B cell (primary cell): ENCODE results near the gene TMEM151A. TPM values are rescaled to one million over a fixed set of nuclear protein-coding genes. Genes with fewer than 3 reads are reported as not detected.
A peak's percentile ranks its signal among the peaks of the same experiment; 100 is the strongest.

ENCODE experiments used
- ATAC-seq: fragments of 200-7000 bp; cut with Tn5 transposase; one replicate; pipeline ENCODE4 v1.10.0; 2021; ENCODE audit warnings: low read depth, mild to moderate bottlenecking, moderate number of reproducible peaks, moderate library complexity
- CTCF ChIA-PET: fragments of 350-600 bp; sonication (Branson Sonifier 250); formaldehyde crosslinking; loops from one replicate; lab custom pipeline; 2021; ENCODE audit warnings: antibody characterized with exemption, inconsistent platforms; lab: Charles Lee
- POLR2A ChIA-PET: fragments of 350-600 bp; sonication (Branson Sonifier 250); formaldehyde crosslinking; loops from one replicate; lab custom pipeline; 2021; ENCODE audit warnings: antibody characterized with exemption; lab: Charles Lee
- DNase-seq: peaks from one replicate; pipeline ENCODE4 v3.0.0; 2013
- H2AFZ ChIP-seq: 2 replicates; pipeline ENCODE4 v1.6.1; 2012; ENCODE audit warnings: mild to moderate bottlenecking, low read depth, low read length; ENCODE audit not compliant: insufficient read depth, poor library complexity, severe bottlenecking
- H3K27ac ChIP-seq, 2 donors: 1 replicate in 1 of 2; 2 replicates in 1 of 2; pipeline ENCODE4 v1.5.1; 2012 to 2013; ENCODE audit warnings: low read length in 2 of 2, mild to moderate bottlenecking in 2 of 2, moderate library complexity in 1 of 2
- H3K27me3 ChIP-seq, 4 experiments: fragments of 200-600 bp in 1 of 4; sonication (generic) in 1 of 4; replicated peaks in 1 of 4; 1 replicate in 2 of 4; 2 replicates in 2 of 4; pipeline versions ENCODE4 v1.6.1 to v1.7.0; 2013 to 2016; ENCODE audit warnings: low read length in 3 of 4, mild to moderate bottlenecking in 2 of 4, mixed read lengths in 1 of 4, moderate library complexity in 1 of 4; ENCODE audit not compliant: insufficient read depth in 4 of 4, control insufficient read depth in 3 of 4; ENCODE audit errors: control extremely low read depth in 1 of 4
- H3K36me3 ChIP-seq, 2 experiments: replicated peaks in 1 of 2; 1 replicate in 1 of 2; 2 replicates in 1 of 2; pipeline versions ENCODE4 v1.6.1 to v1.7.1; 2013; ENCODE audit warnings: low read length in 1 of 2; ENCODE audit not compliant: insufficient read depth in 2 of 2, control insufficient read depth in 1 of 2; ENCODE audit errors: control extremely low read depth in 1 of 2, extremely low read depth in 1 of 2
- H3K4me1 ChIP-seq, 2 donors: fragments of 200-600 bp in 1 of 2; sonication (generic) in 1 of 2; 1 replicate in 1 of 2; 2 replicates in 1 of 2; pipeline versions ENCODE4 v1.5.1 to v1.6.1; 2013 to 2017; ENCODE audit warnings: low read length in 2 of 2; ENCODE audit not compliant: control insufficient read depth in 2 of 2, insufficient read depth in 2 of 2
- H3K4me2 ChIP-seq: replicated peaks from 2 replicates; pipeline ENCODE3; 2012; ENCODE audit warnings: mild to moderate bottlenecking, low read depth, low read length; ENCODE audit not compliant: poor library complexity, severe bottlenecking
- H3K4me3 ChIP-seq, 5 experiments: fragments of 200-600 bp in 1 of 5; sonication (generic) in 1 of 5; 1 replicate in 3 of 5; 2 replicates in 2 of 5; pipeline versions ENCODE4 v1.5.1 to v1.7.0; 2011 to 2016; ENCODE audit warnings: low read length in 4 of 5, mild to moderate bottlenecking in 4 of 5, low read depth in 2 of 5, control low read depth in 1 of 5, moderate library complexity in 1 of 5; ENCODE audit not compliant: insufficient read depth in 1 of 5; ENCODE audit errors: control extremely low read depth in 1 of 5, extremely low read depth in 1 of 5
- H3K79me2 ChIP-seq: fragments of 200-600 bp; sonication (generic); one replicate; pipeline ENCODE4 v1.6.0; 2016; ENCODE audit warnings: low read length; ENCODE audit not compliant: control insufficient read depth, insufficient read depth
- H3K9ac ChIP-seq: fragments of 200-600 bp; sonication (generic); 2 replicates; pipeline ENCODE4 v1.6.1; 2017; ENCODE audit warnings: mild to moderate bottlenecking, low read length, moderate library complexity
- H3K9me3 ChIP-seq, 3 donors: one replicate each; pipeline versions ENCODE4 v1.6.1 to v1.7.1; 2013; ENCODE audit warnings: low read length in 2 of 3; ENCODE audit not compliant: control insufficient read depth in 2 of 3, insufficient read depth in 1 of 3; ENCODE audit errors: control extremely low read depth in 1 of 3
- H4K20me1 ChIP-seq: 2 replicates; pipeline ENCODE4 v1.6.0; 2012; ENCODE audit warnings: mild to moderate bottlenecking, low read length; ENCODE audit not compliant: insufficient read depth, control insufficient read depth, poor library complexity, severe bottlenecking
- H3K27ac Mint-ChIP-seq: one replicate; pipeline ENCODE4 v1.8.0; 2021; ENCODE audit warnings: mixed read lengths
- H3K27me3 Mint-ChIP-seq: one replicate; pipeline ENCODE4 v1.8.0; 2021; ENCODE audit warnings: mixed read lengths
- H3K4me1 Mint-ChIP-seq: one replicate; pipeline ENCODE4 v1.8.0; 2021; ENCODE audit warnings: mixed read lengths
- H3K4me3 Mint-ChIP-seq: one replicate; pipeline ENCODE4 v1.8.0; 2021; ENCODE audit warnings: mixed read lengths
- H3K9me3 Mint-ChIP-seq: one replicate; pipeline ENCODE4 v1.8.0; 2022; ENCODE audit warnings: mixed read lengths; ENCODE audit not compliant: insufficient read depth
- CTCF ChIP-seq: fragments of 200-600 bp; IDR thresholded peaks from one replicate; pipeline ENCODE4 v1.8.0; 2022; ENCODE audit warnings: antibody characterized with exemption, mild to moderate bottlenecking
- EZH2 ChIP-seq: IDR thresholded peaks from 2 replicates; pipeline ENCODE4 v1.6.1; 2012; ENCODE audit warnings: borderline replicate concordance, low read depth, mild to moderate bottlenecking, moderate library complexity, low read length; ENCODE audit not compliant: insufficient read depth, poor library complexity, severe bottlenecking
- WGBS: methylation state at CpG from one replicate; pipeline ENCODE4 v1.1.5; 2013; ENCODE audit warnings: missing lambda C conversion rate; ENCODE audit not compliant: insufficient coverage; 5-methylcytosine and 5-hydroxymethylcytosine counted together
- intact Hi-C: fragments of 100-400 bp; cut with micrococcal nuclease; formaldehyde crosslinking; loops from one replicate; pipeline ENCODE4 v1.10.0; 2022
- polyA plus RNA-seq: library from polyadenylated mRNA; depleted of rRNA; stranded (reverse); fragments of >200 nt; gene quantifications from 2 replicates; pipeline ENCODE4 v1.2.3, GENCODE V29; 2012
- total RNA-seq, 2 donors: library from RNA; stranded (reverse); fragments of 120-200 nt in 1 of 2; gene quantifications; 1 replicate in 1 of 2; 2 replicates in 1 of 2; pipeline versions ENCODE4 v1.2.3 to v1.2.4, GENCODE V29; 2013 to 2022

TMEM151A gene
- total and polyA plus RNA-seq, 2 donors (not counting 1 experiment from before 2014, with no cell fraction given), result 0.17 to 1.1 TPM

GRCh38 chr11:66280428-66280827, 11.3 kb upstream of the TMEM151A start:
- Mint-ChIP-seq H3K4me3 (no peak overlapping the region), H3K9me3 (no peaks in the 10 kb centered on the region), H3K27ac (no peak overlapping the region), H3K4me1 (peaks cover 37% of the 10 kb centered on the region), H3K27me3 (peaks cover 3% of the 10 kb centered on the region)
- Histone ChIP-seq H3K4me3 (no peak overlapping the region), H3K4me2 (no peak overlapping the region), H3K36me3 (peaks cover 0 to 20% of the 10 kb centered on the region in 2 experiments), H3K4me1 (peaks cover 27 to 33% of the 10 kb centered on the region in 2 donors), H3K9me3 (no peaks in the 10 kb centered on the region), H4K20me1 (peaks cover 29% of the 10 kb centered on the region), H2AFZ (no peak overlapping the region), H3K9ac (no peak overlapping the region), H3K27ac (no peak overlapping the region), H3K27me3 (peaks cover 0 to 16% (median 3%) of the 10 kb centered on the region in 4 experiments), H3K79me2 (peaks cover 11% of the 10 kb centered on the region)
- ChIA-PET POLR2A (interaction anchor here (0.6 to 1.1 kb wide), 3 partner anchors 11 to 72 kb away, joined by 3 to 4 read pairs (median 4); no protein-coding TSS in a partner anchor), CTCF (interaction anchor here (1.0 to 4.1 kb wide), 4 partner anchors 8 to 58 kb away, joined by 3 to 33 read pairs (median 4); partner anchors contain the start of gene YIF1A)
- no peak for ATAC-seq
- intact Hi-C loops, result no loop called here
- TF ChIP-seq CTCF, result no peak
- TF ChIP-seq EZH2, result no peak
- 94% methylated on average over 10 of the region's 14 CpGs for WGBS
- DNase-seq, result no peak

DNA sequence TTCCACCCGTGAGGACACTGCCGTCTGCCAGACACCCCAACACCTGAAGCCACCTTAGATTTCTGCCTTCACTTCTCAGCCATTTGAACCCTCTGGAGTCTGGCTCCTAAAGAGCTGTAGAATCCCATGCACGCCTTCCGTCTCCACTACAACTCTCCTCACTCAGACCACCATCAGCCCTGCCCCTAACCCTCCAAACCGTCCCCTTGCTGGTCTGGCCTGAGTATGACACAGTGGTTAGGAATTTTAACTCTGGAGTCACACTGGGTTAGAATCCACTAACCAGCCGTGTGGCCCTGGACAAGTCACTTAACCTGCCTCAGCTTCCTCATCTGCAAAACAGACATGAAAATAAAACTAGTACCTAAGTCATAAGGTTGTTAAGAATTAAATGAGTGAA, 10.7 kb upstream of the TMEM151A start:
- Histone ChIP-seq H3K27ac (no peak overlapping the region), H3K9me3 (no peaks in the 10 kb centered on the region), H3K27me3 (peaks cover 0 to 16% (median 3%) of the 10 kb centered on the region in 4 experiments), H4K20me1 (peaks cover 34% of the 10 kb centered on the region), H3K4me1 (peaks cover 27 to 37% of the 10 kb centered on the region in 2 donors), H3K36me3 (peaks cover 0 to 19% of the 10 kb centered on the region in 2 experiments), H3K9ac (no peak overlapping the region), H3K79me2 (peaks cover 17% of the 10 kb centered on the region), H3K4me3 (no peak overlapping the region), H2AFZ (no peak overlapping the region), H3K4me2 (no peak overlapping the region)
- H3K27me3 Mint-ChIP-seq, result peaks cover 3% of the 10 kb centered on the region
- no peak for ATAC-seq
- POLR2A ChIA-PET, result interaction anchor here (0.6 to 1.1 kb wide), 3 partner anchors 12 to 71 kb away, joined by 3 to 4 read pairs (median 4); no protein-coding TSS in a partner anchor
- CTCF ChIA-PET, result interaction anchor here (1.0 to 4.1 kb wide), 4 partner anchors 8 to 59 kb away, joined by 3 to 33 read pairs (median 4); partner anchors contain the start of gene YIF1A
- TF ChIP-seq EZH2 (no peak), CTCF (no peak)
- DNase-seq, result no peak
- no peak overlapping the region for H3K4me3 Mint-ChIP-seq
- intact Hi-C loops, result no loop called here
- peaks cover 37% of the 10 kb centered on the region for H3K4me1 Mint-ChIP-seq
- no peaks in the 10 kb centered on the region for H3K9me3 Mint-ChIP-seq
- WGBS, result 95% methylated on average over 3 of the region's 6 CpGs
- H3K27ac Mint-ChIP-seq, result peak overlapping the region; percentile 63
